ENCODE results near the gene HTR7. TPM values are rescaled to one million over a fixed set of nuclear protein-coding genes. Genes with fewer than 3 reads are reported as not detected.

The HTR7 gene
- total and polyA plus RNA-seq, 2 of the 4 experiments (the other 2 are of a cell fraction) = 0.43 to 0.72 TPM

- Histone ChIP-seq H3K36me3 (ENCODE audit: control insufficient read depth, insufficient read depth, low read length) (no peaks in the 10 kb centered on the region), H3K18ac (ENCODE audit: low read depth, low read length) (no peak overlapping the region), H3K4me2 (ENCODE audit: low read depth, low read length) (no peak overlapping the region), H3K9ac (ENCODE audit: low read depth, low read length) (no peak overlapping the region), H3K56ac (ENCODE audit: extremely low read depth, insufficient read depth, low read length) (no peak overlapping the region), H2BK15ac (ENCODE audit: low read depth, low read length) (no peak overlapping the region), H3K4ac (ENCODE audit: low read depth, low read length) (no peak overlapping the region), H2AFZ (replicated peaks; ENCODE audit: low read length, poor library complexity) (no peak overlapping the region), H2AK9ac (replicated peaks; ENCODE audit: low read depth, low read length, poor library complexity) (no peak overlapping the region), H3K4me3 (ENCODE audit: insufficient read depth, low read depth, low read length) (no peak overlapping the region), H4K20me1 (ENCODE audit: insufficient read depth, low read length) (no peaks in the 10 kb centered on the region), H4K8ac (ENCODE audit: low read depth in 2 of 2, low read length in 2 of 2) (no peak overlapping the region), H2BK5ac (ENCODE audit: low read depth, low read length, poor library complexity, severe bottlenecking) (no peak overlapping the region), H4K91ac (ENCODE audit: insufficient read depth, low read depth, low read length) (no peak overlapping the region), H3K27ac (ENCODE audit: insufficient read depth, low read length) (no peak overlapping the region), H3K4me1 (ENCODE audit: control insufficient read depth, insufficient read depth, low read length) (no peaks in the 10 kb centered on the region), H3K9me1 (ENCODE audit: insufficient read depth, low read length) (no peaks in the 10 kb centered on the region), H3K27me3 (ENCODE audit: control insufficient read depth, insufficient read depth, low read length) (peaks cover 5% of the 10 kb centered on the region), H3K23ac (ENCODE audit: low read depth, low read length) (no peak overlapping the region), H2BK20ac (ENCODE audit: low read depth, low read length) (no peak overlapping the region), H2BK120ac (ENCODE audit: low read depth, low read length) (no peak overlapping the region), H3K14ac (replicated peaks; ENCODE audit: low read depth, low read length) (no peak overlapping the region), H3K9me3 (ENCODE audit: control insufficient read depth, insufficient read depth, low read length) (no peaks in the 10 kb centered on the region), H3K79me1 (ENCODE audit: low read depth in 1 of 2, low read length in 2 of 2) (no peaks in the 10 kb centered on the region), H4K5ac (ENCODE audit: low read depth, low read length) (no peak overlapping the region), H2AK5ac (ENCODE audit: low read depth, low read length) (no peak overlapping the region)
- BruUV-seq (replicated peaks) = no TSS peak
- POLR2A ChIA-PET (ENCODE audit: unreplicated experiment) = no interaction called here
- CTCF ChIA-PET = no interaction called here
- in situ Hi-C loops (cut with MboI; ENCODE audit: low sequenced_read_pairs) = loop anchor here (5.0 kb wide), 1 partner anchor 992 kb away; no protein-coding TSS in a partner anchor
- DNase-seq = no peak
- dilution Hi-C loops (cut with HindIII; ENCODE audit: low sequenced_read_pairs, unreplicated experiment) = no loop called here
- 42% methylated on average over 3 of the region's 4 CpGs; no CpG with 5 or more reads in 1 of the 2 experiments for WGBS, 2 experiments (ENCODE audit: extremely low coverage in 2 of 2, insufficient read length in 1 of 2)
- TF ChIP-seq BHLHE40 (IDR thresholded peaks at IDR 0.05; ENCODE audit: low read depth, low read length) (no peak), MXI1 (IDR thresholded peaks at IDR 0.05; ENCODE audit: borderline replicate concordance, low read depth, low read length) (no peak), NFE2L2 (IDR thresholded peaks at IDR 0.05; ENCODE audit: low read depth, low read length) (no peak), SMC3 (IDR thresholded peaks at IDR 0.05; ENCODE audit: low read depth, low read length) (no peak), RFX5 (IDR thresholded peaks at IDR 0.05; ENCODE audit: low read depth, low read length) (no peak), POLR2A (IDR thresholded peaks at IDR 0.05; ENCODE audit: low read depth, low read length) (no peak), CHD1 (IDR thresholded peaks at IDR 0.05; ENCODE audit: low read depth, low read length) (no peak), FOS (IDR thresholded peaks at IDR 0.05; ENCODE audit: low read depth, low read length) (no peak), CEBPB (IDR thresholded peaks at IDR 0.05; ENCODE audit: low read depth, low read length) (no peak)
- ATAC-seq (ENCODE audit: low read depth) = no peak
- intact Hi-C loops (cut with micrococcal nuclease) = loop anchor here (10.0 kb wide), 1 partner anchor 830 kb away; no protein-coding TSS in a partner anchor
Observed at GRCh38 chr10:90784771-90785170, 73.1 kb downstream of the HTR7 start.

All from IMR-90 (cell line).